MM.1S (cell line): ENCODE measurements around the gene BICD1.

Source experiments
- DNase-seq: peaks from one replicate; pipeline ENCODE4 v3.0.0-alpha.2; 2015
- H2AFZ ChIP-seq: fragments of 300-600 bp; sonication (generic); 2 replicates; pipeline ENCODE4 v1.6.0; 2016; ENCODE audit warnings: antibody characterized with exemption, low read length
- H3F3A ChIP-seq: fragments of 300-600 bp; sonication (generic); 2 replicates; pipeline ENCODE4 v1.6.1; 2016; ENCODE audit warnings: mild to moderate bottlenecking, antibody characterized with exemption, low read length, moderate library complexity, mixed read lengths; ENCODE audit not compliant: insufficient read depth
- H3K27ac ChIP-seq: fragments of 300-600 bp; sonication (generic); 2 replicates; pipeline ENCODE4 v1.5.1; 2016; ENCODE audit warnings: mild to moderate bottlenecking, low read length
- H3K27me3 ChIP-seq: fragments of 300-600 bp; sonication (generic); replicated peaks from 2 replicates; pipeline ENCODE4 v1.6.0; 2016; ENCODE audit warnings: low read length; ENCODE audit not compliant: insufficient read depth
- H3K36me3 ChIP-seq: fragments of 300-600 bp; sonication (generic); replicated peaks from 2 replicates; pipeline ENCODE4 v1.6.1; 2016; ENCODE audit warnings: mild to moderate bottlenecking, low read length, mixed read lengths; ENCODE audit not compliant: insufficient read depth
- H3K4me1 ChIP-seq: fragments of 300-600 bp; sonication (generic); 2 replicates; pipeline ENCODE4 v1.6.1; 2016; ENCODE audit warnings: low read length, mixed read lengths
- H3K4me2 ChIP-seq: fragments of 300-600 bp; sonication (generic); 2 replicates; pipeline ENCODE4 v1.6.0; 2016; ENCODE audit warnings: low read depth, low read length
- H3K4me3 ChIP-seq: fragments of 300-600 bp; sonication (generic); 2 replicates; pipeline ENCODE4 v1.5.1; 2016; ENCODE audit warnings: low read length, mixed read lengths
- H3K79me2 ChIP-seq: fragments of 300-600 bp; sonication (generic); 2 replicates; pipeline ENCODE4 v1.6.1; 2016; ENCODE audit warnings: mixed run types, low read length, mixed read lengths
- H3K9ac ChIP-seq: fragments of 300-600 bp; sonication (generic); 2 replicates; pipeline ENCODE4 v1.6.1; 2016; ENCODE audit warnings: low read length, mixed read lengths
- H3K9me2 ChIP-seq: fragments of 300-600 bp; sonication (generic); replicated peaks from 2 replicates; pipeline ENCODE4 v1.6.1; 2016; ENCODE audit warnings: mild to moderate bottlenecking, low read length, mixed read lengths; ENCODE audit not compliant: insufficient read depth
- H3K9me3 ChIP-seq: fragments of 300-600 bp; sonication (generic); replicated peaks from 2 replicates; pipeline ENCODE4 v1.6.1; 2016; ENCODE audit warnings: mild to moderate bottlenecking, low read length, mixed read lengths; ENCODE audit not compliant: insufficient read depth
- H4K20me1 ChIP-seq: fragments of 300-600 bp; sonication (generic); 2 replicates; pipeline ENCODE4 v1.6.1; 2016; ENCODE audit warnings: mild to moderate bottlenecking, low read length, moderate library complexity, mixed read lengths; ENCODE audit not compliant: insufficient read depth
- EZH2 ChIP-seq: fragments of 300-600 bp; sonication (generic); optimal IDR thresholded peaks from 2 replicates; pipeline ENCODE3; 2017; ENCODE audit warnings: low read depth, mild to moderate bottlenecking, antibody characterized with exemption, low read length, mixed read lengths
- EZH2phosphoT487 ChIP-seq: fragments of 300-600 bp; sonication (generic); IDR thresholded peaks from 2 replicates; pipeline ENCODE4 v1.6.1; 2018; ENCODE audit warnings: antibody characterized with exemption, low read length
- TF ChIP-seq, protein P1 (sequence below): fragments of 300-600 bp; sonication (generic); IDR thresholded peaks from 2 replicates; pipeline ENCODE4 v1.5.1; 2016; ENCODE audit warnings: antibody characterized with exemption, low read length, mixed read lengths

Gene BICD1

DNA sequence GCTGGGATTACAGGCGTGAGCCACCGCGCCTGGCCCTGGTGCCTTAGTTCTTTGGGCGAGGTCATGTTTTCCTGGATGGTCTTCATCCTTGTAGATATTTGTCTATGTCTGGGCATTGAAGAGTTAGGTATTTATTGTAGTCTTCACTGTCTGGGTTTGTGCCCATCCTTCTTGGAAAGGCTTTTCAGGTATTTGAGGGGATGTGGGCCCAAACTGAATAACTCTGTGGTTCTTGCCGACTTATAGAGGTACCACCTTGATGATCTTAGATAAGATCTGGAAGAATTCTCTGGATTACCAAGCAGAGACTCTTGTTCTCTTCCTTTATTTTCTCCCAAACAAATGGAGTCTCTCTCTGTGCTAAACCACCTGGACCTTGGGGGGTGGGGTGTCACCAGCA lies 311.6 kb downstream of the BICD1 start:
- Histone ChIP-seq H2AFZ (no peak overlapping the region), H3K79me2 (no peaks in the 10 kb centered on the region), H3K9me2 (no peaks in the 10 kb centered on the region), H3K27ac (no peak overlapping the region), H3K9me3 (no peaks in the 10 kb centered on the region), H3K36me3 (no peaks in the 10 kb centered on the region), H3K9ac (no peak overlapping the region), H3K4me1 (peaks cover 5% of the 10 kb centered on the region; the same call in 1 of the 2 replicates), H3K4me2 (no peak overlapping the region), H4K20me1 (no peaks in the 10 kb centered on the region), H3K27me3 (no peaks in the 10 kb centered on the region), H3K4me3 (no peak overlapping the region), H3F3A (no peaks in the 10 kb centered on the region)
- DNase-seq, result no peak
- no peak for TF ChIP-seq EZH2phosphoT487
- no peak for TF ChIP-seq EZH2
- TF ChIP-seq, protein P1, sequence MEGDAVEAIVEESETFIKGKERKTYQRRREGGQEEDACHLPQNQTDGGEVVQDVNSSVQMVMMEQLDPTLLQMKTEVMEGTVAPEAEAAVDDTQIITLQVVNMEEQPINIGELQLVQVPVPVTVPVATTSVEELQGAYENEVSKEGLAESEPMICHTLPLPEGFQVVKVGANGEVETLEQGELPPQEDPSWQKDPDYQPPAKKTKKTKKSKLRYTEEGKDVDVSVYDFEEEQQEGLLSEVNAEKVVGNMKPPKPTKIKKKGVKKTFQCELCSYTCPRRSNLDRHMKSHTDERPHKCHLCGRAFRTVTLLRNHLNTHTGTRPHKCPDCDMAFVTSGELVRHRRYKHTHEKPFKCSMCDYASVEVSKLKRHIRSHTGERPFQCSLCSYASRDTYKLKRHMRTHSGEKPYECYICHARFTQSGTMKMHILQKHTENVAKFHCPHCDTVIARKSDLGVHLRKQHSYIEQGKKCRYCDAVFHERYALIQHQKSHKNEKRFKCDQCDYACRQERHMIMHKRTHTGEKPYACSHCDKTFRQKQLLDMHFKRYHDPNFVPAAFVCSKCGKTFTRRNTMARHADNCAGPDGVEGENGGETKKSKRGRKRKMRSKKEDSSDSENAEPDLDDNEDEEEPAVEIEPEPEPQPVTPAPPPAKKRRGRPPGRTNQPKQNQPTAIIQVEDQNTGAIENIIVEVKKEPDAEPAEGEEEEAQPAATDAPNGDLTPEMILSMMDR, result no peak

DNA sequence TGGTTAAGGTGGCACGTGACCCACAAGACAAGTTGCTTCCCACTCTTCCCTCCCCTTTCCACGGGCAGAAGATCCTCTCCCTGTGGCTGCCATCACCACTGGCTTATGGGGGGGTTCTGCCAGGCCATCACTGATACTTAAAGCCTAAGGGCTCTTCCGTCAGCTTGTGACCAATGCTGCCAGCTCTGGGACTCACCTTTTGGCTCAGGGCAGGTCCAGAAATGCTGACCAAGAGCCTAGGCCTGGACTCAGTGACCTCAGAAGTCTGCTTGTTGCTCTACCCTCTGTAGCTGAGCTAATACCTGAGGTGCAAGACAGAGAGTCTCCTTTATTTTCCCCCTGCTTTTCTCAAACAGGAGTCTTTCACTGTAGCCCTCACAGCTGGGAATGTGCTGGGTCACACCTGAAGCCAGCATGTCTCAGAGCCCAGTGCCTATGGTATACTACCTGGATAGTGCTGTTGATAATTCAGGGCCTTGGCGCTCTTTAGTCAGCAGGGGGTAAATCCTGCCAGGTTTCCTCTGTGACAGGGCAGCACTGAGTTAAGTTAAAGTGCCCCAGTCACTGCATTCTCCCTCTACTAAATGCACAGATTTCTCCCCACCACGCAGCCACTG lies 312.4 kb downstream of the BICD1 start:
- no peaks in the 10 kb centered on the region for H3K9me2 ChIP-seq
- H2AFZ ChIP-seq, result no peak overlapping the region
- no peak overlapping the region for H3K4me3 ChIP-seq
- no peaks in the 10 kb centered on the region for H3K79me2 ChIP-seq
- H3K9ac ChIP-seq, result no peak overlapping the region
- peaks cover 5% of the 10 kb centered on the region; the same call in 1 of the 2 replicates for H3K4me1 ChIP-seq
- no peaks in the 10 kb centered on the region for H3K9me3 ChIP-seq
- no peaks in the 10 kb centered on the region for H3K36me3 ChIP-seq
- H3K4me2 ChIP-seq, result no peak overlapping the region
- TF ChIP-seq EZH2phosphoT487, result no peak
- no peak for TF ChIP-seq EZH2
- H4K20me1 ChIP-seq, result no peaks in the 10 kb centered on the region
- DNase-seq, result no peak
- H3K27me3 ChIP-seq, result no peaks in the 10 kb centered on the region
- no peak overlapping the region for H3K27ac ChIP-seq
- H3F3A ChIP-seq, result no peaks in the 10 kb centered on the region

DNA sequence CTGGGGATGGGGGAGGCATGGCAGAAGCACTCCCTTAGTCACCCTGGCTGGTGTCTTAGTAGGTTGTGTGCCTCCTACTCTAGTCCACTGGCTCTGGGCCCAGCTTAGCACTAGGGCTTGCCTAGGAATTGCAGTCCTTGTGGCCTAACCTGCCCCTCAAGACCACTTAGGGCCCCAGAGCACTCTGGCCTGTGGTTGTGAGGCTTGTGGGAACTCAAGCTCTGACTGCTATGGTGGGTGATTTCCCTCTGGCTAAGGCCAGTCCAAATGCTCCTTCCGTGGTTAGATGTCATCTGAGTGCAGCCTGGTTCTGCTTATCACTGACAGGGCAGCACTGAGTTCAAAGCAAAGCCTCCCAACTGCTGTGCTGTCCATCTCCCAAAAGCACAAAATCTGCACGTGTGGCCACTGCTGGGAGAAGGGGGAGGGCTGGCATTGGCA lies 312.9 kb downstream of the BICD1 start:
- no peak for DNase-seq
- H4K20me1 ChIP-seq, result no peaks in the 10 kb centered on the region
- H3K9ac ChIP-seq, result no peak overlapping the region
- H3K4me1 ChIP-seq, result peaks cover 5% of the 10 kb centered on the region; the same call in 1 of the 2 replicates
- no peaks in the 10 kb centered on the region for H3K9me3 ChIP-seq
- no peak overlapping the region for H3K4me3 ChIP-seq
- no peak for TF ChIP-seq EZH2
- TF ChIP-seq EZH2phosphoT487, result no peak
- TF ChIP-seq, protein P1, result no peak
- H3K4me2 ChIP-seq, result no peak overlapping the region
- no peaks in the 10 kb centered on the region for H3K79me2 ChIP-seq
- H3K9me2 ChIP-seq, result no peaks in the 10 kb centered on the region
- no peak overlapping the region for H3K27ac ChIP-seq
- no peaks in the 10 kb centered on the region for H3K27me3 ChIP-seq
- H3K36me3 ChIP-seq, result no peaks in the 10 kb centered on the region
- no peaks in the 10 kb centered on the region for H3F3A ChIP-seq
- no peak overlapping the region for H2AFZ ChIP-seq

DNA sequence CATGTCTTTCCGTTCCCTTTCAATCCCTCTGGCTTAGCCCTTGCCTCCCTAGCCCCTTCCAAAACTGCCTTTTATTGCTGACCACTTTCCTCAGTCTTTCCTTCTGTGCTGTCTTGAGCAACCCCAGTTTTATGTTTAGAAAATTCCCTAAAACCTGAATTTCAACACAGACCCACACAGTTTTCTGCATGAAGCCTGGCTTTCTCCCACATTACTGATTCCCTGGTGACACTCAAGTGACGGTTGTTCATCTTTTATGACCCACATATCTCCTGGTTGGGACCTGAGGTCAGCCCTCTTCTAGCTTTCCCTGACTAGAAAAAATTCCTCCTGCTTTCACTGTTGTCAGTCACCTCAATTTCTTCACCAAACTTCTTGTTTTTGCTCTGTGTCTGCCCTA lies 313.7 kb downstream of the BICD1 start:
- DNase-seq, result no peak
- TF ChIP-seq, protein P1, result no peak
- TF ChIP-seq EZH2, result no peak
- TF ChIP-seq EZH2phosphoT487, result no peak
- no peak overlapping the region for H3K4me3 ChIP-seq
- no peaks in the 10 kb centered on the region for H3K27me3 ChIP-seq
- no peaks in the 10 kb centered on the region for H3K9me3 ChIP-seq
- H2AFZ ChIP-seq, result no peak overlapping the region
- H4K20me1 ChIP-seq, result no peaks in the 10 kb centered on the region
- peaks cover 5% of the 10 kb centered on the region; the same call in 1 of the 2 replicates for H3K4me1 ChIP-seq
- no peaks in the 10 kb centered on the region for H3K79me2 ChIP-seq
- H3K9me2 ChIP-seq, result no peaks in the 10 kb centered on the region
- no peak overlapping the region for H3K9ac ChIP-seq
- H3K4me2 ChIP-seq, result no peak overlapping the region
- no peak overlapping the region for H3K27ac ChIP-seq
- no peaks in the 10 kb centered on the region for H3K36me3 ChIP-seq
- no peaks in the 10 kb centered on the region for H3F3A ChIP-seq
